Mammary epithelial cell (primary cell): Measurements from ENCODE around the gene ZNF296.

Experiments
- EZH2 ChIP-seq: IDR thresholded peaks from 2 replicates; pipeline ENCODE4 v1.6.1; 2012; ENCODE audit warnings: low read length, inconsistent platforms, borderline replicate concordance
- TF ChIP-seq, protein P1 (sequence below), 2 donors: IDR thresholded peaks in 1 of 2; conservative IDR thresholded peaks in 1 of 2; 2 replicates each; pipeline ENCODE4 v1.5.1; 2011 to 2012; ENCODE audit warnings: inconsistent platforms in 2 of 2, low read length in 2 of 2, mild to moderate bottlenecking in 2 of 2, control low read depth in 1 of 2, low read depth in 1 of 2; ENCODE audit not compliant: insufficient read depth in 1 of 2; ENCODE audit errors: extremely low read depth in 1 of 2

DNA sequence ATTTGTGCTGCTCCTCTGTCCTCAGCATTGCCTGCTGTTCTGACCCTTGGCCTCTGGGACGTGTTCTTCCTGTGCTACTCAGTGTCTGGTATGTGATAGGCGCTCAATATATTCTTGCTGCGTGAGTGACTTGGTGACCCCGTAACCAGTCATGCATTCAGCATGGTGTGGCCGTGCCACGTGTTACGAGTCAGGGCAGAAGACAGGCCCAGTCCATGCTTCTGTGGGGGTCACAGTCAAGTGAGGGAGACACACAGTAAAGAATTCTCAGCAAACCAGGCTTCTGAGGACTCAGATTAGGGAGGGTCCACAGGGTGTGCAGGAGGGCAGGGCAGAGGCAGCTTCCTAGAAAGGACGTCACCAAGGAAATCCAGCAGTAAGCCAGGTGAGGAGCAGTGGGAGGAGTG is 24.6 kb upstream of the ZNF296 start:
- TF ChIP-seq, protein P1, sequence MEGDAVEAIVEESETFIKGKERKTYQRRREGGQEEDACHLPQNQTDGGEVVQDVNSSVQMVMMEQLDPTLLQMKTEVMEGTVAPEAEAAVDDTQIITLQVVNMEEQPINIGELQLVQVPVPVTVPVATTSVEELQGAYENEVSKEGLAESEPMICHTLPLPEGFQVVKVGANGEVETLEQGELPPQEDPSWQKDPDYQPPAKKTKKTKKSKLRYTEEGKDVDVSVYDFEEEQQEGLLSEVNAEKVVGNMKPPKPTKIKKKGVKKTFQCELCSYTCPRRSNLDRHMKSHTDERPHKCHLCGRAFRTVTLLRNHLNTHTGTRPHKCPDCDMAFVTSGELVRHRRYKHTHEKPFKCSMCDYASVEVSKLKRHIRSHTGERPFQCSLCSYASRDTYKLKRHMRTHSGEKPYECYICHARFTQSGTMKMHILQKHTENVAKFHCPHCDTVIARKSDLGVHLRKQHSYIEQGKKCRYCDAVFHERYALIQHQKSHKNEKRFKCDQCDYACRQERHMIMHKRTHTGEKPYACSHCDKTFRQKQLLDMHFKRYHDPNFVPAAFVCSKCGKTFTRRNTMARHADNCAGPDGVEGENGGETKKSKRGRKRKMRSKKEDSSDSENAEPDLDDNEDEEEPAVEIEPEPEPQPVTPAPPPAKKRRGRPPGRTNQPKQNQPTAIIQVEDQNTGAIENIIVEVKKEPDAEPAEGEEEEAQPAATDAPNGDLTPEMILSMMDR (conservative IDR thresholded peaks at IDR 0.05 in 1 of 2, IDR thresholded peaks at IDR 0.05 in 1 of 2; ENCODE audit: extremely low read depth in 1 of 2, insufficient read depth in 1 of 2, low read depth in 1 of 2, low read length in 2 of 2), result no peak
- no peak for TF ChIP-seq EZH2
